ENCODE results near the gene PPM1H.
A peak's percentile ranks its signal among the peaks of the same experiment; 100 is the strongest.
"Not testable (repeated sequence)": the region's sequence is repeated elsewhere in the genome, so short reads cannot be mapped to it uniquely, and the experiment has no call there.

Gene PPM1H

GRCh38 chr12:62813031-62813829 is 121.7 kb downstream of the PPM1H start:
- Histone ChIP-seq H3K27me3 (no peaks in the 10 kb centered on the region), H3K4me1 (ENCODE audit: control insufficient read depth in 1 of 2, insufficient read depth in 1 of 2, low read depth in 1 of 2, low read length in 1 of 2) (peaks cover 7 to 25% of the 10 kb centered on the region in 2 experiments), H3K36me3 (no peaks in the 10 kb centered on the region), H3K4me3 (ENCODE audit: low read depth in 1 of 2, low read length in 1 of 2) (peak overlapping the region; percentile 7 to 19), H3K9me3 (no peaks in the 10 kb centered on the region), H3K27ac (no peak overlapping the region)
- peak; percentile 39 for TF ChIP-seq CTCF (IDR thresholded peaks at IDR 0.05)

- H3K4me3 ChIP-seq (ENCODE audit: low read depth in 1 of 2, low read length in 1 of 2); H3K36me3 ChIP-seq; H3K27ac ChIP-seq; H3K27me3 ChIP-seq; H3K9me3 ChIP-seq: not testable (repeated sequence)
- peaks cover 7 to 25% of the 10 kb centered on the region in 2 experiments for H3K4me1 ChIP-seq (ENCODE audit: control insufficient read depth in 1 of 2, insufficient read depth in 1 of 2, low read depth in 1 of 2, low read length in 1 of 2)
These were observed 123.5 kb downstream of the PPM1H start for GRCh38 chr12:62811481-62811880.

DNA sequence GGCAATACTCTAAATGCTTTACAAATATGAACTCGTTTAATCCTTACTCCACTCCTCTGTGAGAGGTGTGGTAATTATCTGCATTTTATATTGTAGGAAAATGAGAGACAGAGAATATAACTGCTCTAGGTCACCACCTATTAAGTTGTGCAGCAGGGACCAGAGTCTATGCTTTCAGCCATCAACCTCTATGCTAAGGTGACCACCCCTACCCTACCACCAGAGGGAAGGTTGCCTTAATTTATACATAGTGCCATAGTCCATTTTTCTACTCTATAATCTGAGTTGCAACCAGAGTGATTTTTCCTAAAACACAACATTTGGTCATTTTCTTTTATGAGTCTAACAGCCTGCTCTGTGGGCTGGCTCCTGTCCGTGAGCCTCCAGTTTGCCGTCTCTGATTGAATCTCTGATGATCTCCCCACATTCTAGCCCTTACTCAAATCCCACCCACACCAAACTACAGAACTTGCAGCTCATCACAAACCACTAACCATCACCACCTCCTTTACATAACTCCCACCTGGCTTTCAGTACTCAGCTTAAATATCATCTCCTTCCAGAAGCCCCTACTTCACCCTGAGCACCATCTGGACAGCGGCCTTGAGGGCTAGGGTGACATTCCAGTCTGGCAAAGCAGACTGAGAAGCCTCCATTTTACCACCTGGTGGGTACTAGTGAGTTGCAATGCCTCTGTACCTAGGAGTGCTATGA is 126.6 kb downstream of the PPM1H start:
- Histone ChIP-seq H3K27ac (no peak overlapping the region), H3K36me3 (no peaks in the 10 kb centered on the region), H3K27me3 (no peaks in the 10 kb centered on the region), H3K4me3 (ENCODE audit: low read depth in 1 of 2, low read length in 1 of 2) (no peak overlapping the region), H3K9me3 (no peaks in the 10 kb centered on the region), H3K4me1 (ENCODE audit: control insufficient read depth in 1 of 2, insufficient read depth in 1 of 2, low read depth in 1 of 2, low read length in 1 of 2) (peaks cover 7 to 24% of the 10 kb centered on the region in 2 experiments)
- TF ChIP-seq CTCF (IDR thresholded peaks at IDR 0.05) = no peak

DNA sequence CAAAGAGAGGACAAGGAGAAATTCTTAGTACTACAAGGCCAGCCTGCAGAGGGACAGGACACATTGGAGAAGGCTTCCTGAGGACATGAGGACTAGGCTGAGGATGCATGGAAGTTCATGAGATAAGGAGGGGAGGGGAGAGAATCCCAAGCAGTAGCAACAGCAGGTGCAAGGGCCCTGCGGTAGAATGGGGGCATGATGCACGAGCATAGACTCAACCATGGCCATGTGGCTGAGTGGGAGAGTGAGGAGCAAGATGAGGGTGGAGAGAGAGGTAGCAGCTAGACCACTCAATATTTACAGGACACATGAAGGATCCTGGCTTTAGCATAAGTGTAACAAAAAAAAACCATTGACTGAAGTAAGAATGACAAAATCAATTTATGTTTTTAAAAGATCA is 128.1 kb downstream of the PPM1H start:
- TF ChIP-seq CTCF (IDR thresholded peaks at IDR 0.05) = no peak
- H3K36me3 ChIP-seq = peaks cover under 1% of the 10 kb centered on the region
- H3K27me3 ChIP-seq = no peaks in the 10 kb centered on the region
- no peak overlapping the region for H3K27ac ChIP-seq
- no peak overlapping the region for H3K4me3 ChIP-seq (ENCODE audit: low read depth in 1 of 2, low read length in 1 of 2)
- no peaks in the 10 kb centered on the region for H3K9me3 ChIP-seq
- peaks cover 0 to 16% of the 10 kb centered on the region in 2 experiments for H3K4me1 ChIP-seq (ENCODE audit: control insufficient read depth in 1 of 2, insufficient read depth in 1 of 2, low read depth in 1 of 2, low read length in 1 of 2)

- Histone ChIP-seq H3K27me3 (no peaks in the 10 kb centered on the region), H3K4me1 (ENCODE audit: control insufficient read depth in 1 of 2, insufficient read depth in 1 of 2, low read depth in 1 of 2, low read length in 1 of 2) (peaks cover 0 to 11% of the 10 kb centered on the region in 2 experiments)
- TF ChIP-seq CTCF (IDR thresholded peaks at IDR 0.05) = no peak
These were observed 128.6 kb downstream of the PPM1H start for GRCh38 chr12:62806244-62806836.

More at GRCh38 chr12:62806244-62806836, 128.6 kb downstream of the PPM1H start:
- H3K36me3 ChIP-seq = peaks cover 6% of the 10 kb centered on the region
- no peak overlapping the region for H3K27ac ChIP-seq
- H3K4me3 ChIP-seq (ENCODE audit: low read depth in 1 of 2, low read length in 1 of 2) = no peak overlapping the region
- no peaks in the 10 kb centered on the region for H3K9me3 ChIP-seq
